IMR-90 (cell line): ENCODE measurements around the gene E4F1. TPM values are rescaled to one million over a fixed set of nuclear protein-coding genes. Genes with fewer than 3 reads are reported as not detected.

ENCODE experiments used
- ATAC-seq: fragments of 200-7000 bp; cut with Tn5 transposase; 2 replicates; pipeline ENCODE4 v1.9.1; 2020; ENCODE audit warnings: low read depth, mild to moderate bottlenecking, moderate library complexity
- BruUV-seq: library from RNA; stranded (reverse); fragments of 400-500 nt; replicated peaks from 2 replicates; lab custom pipeline; 2021; lab: Mats Ljungman, UMichigan
- CTCF ChIA-PET: fragments of 300-600 bp; formaldehyde crosslinking; extraction: SDS; loops from one replicate; lab custom pipeline; 2021; ENCODE audit warnings: antibody characterized with exemption; lab: Yijun Ruan, JAX
- POLR2A ChIA-PET: fragments of 300-600 bp; sonication (Branson Sonifier 250); formaldehyde crosslinking; loops from one replicate; lab custom pipeline; 2022; ENCODE audit warnings: antibody characterized with exemption; ENCODE audit not compliant: unreplicated experiment; lab: Charles Lee
- DNase-seq: peaks from one replicate; pipeline ENCODE4 v3.0.0; 2013
- H2AFZ ChIP-seq: replicated peaks from 2 replicates; pipeline ENCODE3; 2013; ENCODE audit warnings: low read length, mild to moderate bottlenecking; ENCODE audit not compliant: poor library complexity
- H2AK5ac ChIP-seq: 2 replicates; pipeline ENCODE4 v1.6.1; 2013; ENCODE audit warnings: low read depth, low read length, inconsistent platforms
- H2AK9ac ChIP-seq: replicated peaks from 2 replicates; pipeline ENCODE3; 2013; ENCODE audit warnings: mild to moderate bottlenecking, low read depth, low read length, moderate library complexity; ENCODE audit not compliant: poor library complexity
- H2BK120ac ChIP-seq: 2 replicates; pipeline ENCODE4 v1.6.1; 2013; ENCODE audit warnings: low read depth, low read length, inconsistent platforms
- H2BK15ac ChIP-seq: 3 replicates; pipeline ENCODE4 v1.6.1; 2013; ENCODE audit warnings: low read depth, low read length, inconsistent platforms
- H2BK20ac ChIP-seq: 2 replicates; pipeline ENCODE4 v1.6.1; 2013; ENCODE audit warnings: low read depth, mild to moderate bottlenecking, inconsistent platforms, low read length, moderate library complexity
- H2BK5ac ChIP-seq: 2 replicates; pipeline ENCODE4 v1.6.1; 2013; ENCODE audit warnings: mild to moderate bottlenecking, low read depth, low read length, inconsistent platforms; ENCODE audit not compliant: poor library complexity, severe bottlenecking
- H3K14ac ChIP-seq: replicated peaks from 2 replicates; pipeline ENCODE4 v1.6.1; 2013; ENCODE audit warnings: low read depth, low read length, inconsistent platforms
- H3K18ac ChIP-seq: 2 replicates; pipeline ENCODE4 v1.6.1; 2013; ENCODE audit warnings: low read depth, low read length, control low read depth
- H3K23ac ChIP-seq: 2 replicates; pipeline ENCODE4 v1.6.1; 2013; ENCODE audit warnings: low read depth, low read length, inconsistent platforms
- H3K27ac ChIP-seq: 2 replicates; pipeline ENCODE4 v1.5.1; 2013; ENCODE audit warnings: mild to moderate bottlenecking, control low read depth, low read length; ENCODE audit not compliant: insufficient read depth
- H3K27me3 ChIP-seq: 2 replicates; pipeline ENCODE4 v1.6.1; 2013; ENCODE audit warnings: low read length; ENCODE audit not compliant: control insufficient read depth, insufficient read depth
- H3K36me3 ChIP-seq: 2 replicates; pipeline ENCODE4 v1.6.1; 2013; ENCODE audit warnings: low read length, mixed read lengths; ENCODE audit not compliant: control insufficient read depth, insufficient read depth
- H3K4ac ChIP-seq: 2 replicates; pipeline ENCODE4 v1.6.1; 2013; ENCODE audit warnings: low read depth, low read length, inconsistent platforms
- H3K4me1 ChIP-seq: 2 replicates; pipeline ENCODE4 v1.6.1; 2013; ENCODE audit warnings: low read length, mixed read lengths; ENCODE audit not compliant: control insufficient read depth, insufficient read depth
- H3K4me2 ChIP-seq: 2 replicates; pipeline ENCODE4 v1.6.1; 2013; ENCODE audit warnings: low read depth, mild to moderate bottlenecking, control low read depth, low read length, moderate library complexity
- H3K4me3 ChIP-seq: 2 replicates; pipeline ENCODE4 v1.5.1; 2013; ENCODE audit warnings: low read depth, mild to moderate bottlenecking, control low read depth, low read length, moderate library complexity; ENCODE audit not compliant: insufficient read depth
- H3K56ac ChIP-seq: 2 replicates; pipeline ENCODE4 v1.6.1; 2013; ENCODE audit warnings: low read length, inconsistent platforms; ENCODE audit not compliant: insufficient read depth; ENCODE audit errors: extremely low read depth
- H3K79me1 ChIP-seq, 2 experiments: 2 replicates each; pipeline ENCODE4 v1.6.1; 2013; ENCODE audit warnings: low read length in 2 of 2, inconsistent platforms in 1 of 2, low read depth in 1 of 2
- H3K9ac ChIP-seq: 2 replicates; pipeline ENCODE4 v1.6.1; 2013; ENCODE audit warnings: low read depth, low read length, control low read depth
- H3K9me1 ChIP-seq: 2 replicates; pipeline ENCODE4 v1.6.1; 2013; ENCODE audit warnings: low read length, inconsistent platforms; ENCODE audit not compliant: insufficient read depth
- H3K9me3 ChIP-seq: 2 replicates; pipeline ENCODE4 v1.6.1; 2013; ENCODE audit warnings: low read length; ENCODE audit not compliant: control insufficient read depth, insufficient read depth
- H4K20me1 ChIP-seq: 2 replicates; pipeline ENCODE4 v1.6.1; 2013; ENCODE audit warnings: low read length, inconsistent platforms; ENCODE audit not compliant: insufficient read depth
- H4K5ac ChIP-seq: 2 replicates; pipeline ENCODE4 v1.6.1; 2013; ENCODE audit warnings: mild to moderate bottlenecking, low read depth, low read length, control low read depth
- H4K8ac ChIP-seq, 2 experiments: 2 replicates each; pipeline ENCODE4 v1.6.1; 2013; ENCODE audit warnings: low read depth in 2 of 2, low read length in 2 of 2, control low read depth in 1 of 2, inconsistent platforms in 1 of 2
- H4K91ac ChIP-seq: 2 replicates; pipeline ENCODE4 v1.6.1; 2013; ENCODE audit warnings: low read depth, low read length, inconsistent platforms; ENCODE audit not compliant: insufficient read depth
- BHLHE40 ChIP-seq: fragments of 150-350 bp; IDR thresholded peaks from 2 replicates; pipeline ENCODE4 v1.6.1; 2016; ENCODE audit warnings: mild to moderate bottlenecking, low read depth, low read length
- CEBPB ChIP-seq: IDR thresholded peaks from 2 replicates; pipeline ENCODE4 v1.6.1; 2012; ENCODE audit warnings: low read depth, low read length, improper control_type of control experiment
- CHD1 ChIP-seq: IDR thresholded peaks from 2 replicates; pipeline ENCODE4 v1.6.1; 2012; ENCODE audit warnings: low read depth, low read length, improper control_type of control experiment
- ELK1 ChIP-seq: fragments of 150-350 bp; IDR thresholded peaks from 2 replicates; pipeline ENCODE4 v1.6.1; 2016; ENCODE audit warnings: low read depth, mild to moderate bottlenecking, low read length, moderate library complexity, borderline replicate concordance
- FOS ChIP-seq: fragments of 150-350 bp; IDR thresholded peaks from 2 replicates; pipeline ENCODE4 v1.6.1; 2016; ENCODE audit warnings: low read depth, low read length
- MAFK ChIP-seq: IDR thresholded peaks from 2 replicates; pipeline ENCODE4 v1.6.1; 2012; ENCODE audit warnings: low read depth, low read length, improper control_type of control experiment
- MAZ ChIP-seq: IDR thresholded peaks from 2 replicates; pipeline ENCODE4 v1.6.1; 2012; ENCODE audit warnings: low read depth, mild to moderate bottlenecking, low read length, improper control_type of control experiment, moderate library complexity, borderline replicate concordance
- MXI1 ChIP-seq: IDR thresholded peaks from 2 replicates; pipeline ENCODE4 v1.6.1; 2012; ENCODE audit warnings: low read depth, mild to moderate bottlenecking, low read length, moderate library complexity, borderline replicate concordance
- NFE2L2 ChIP-seq: fragments of 150-350 bp; IDR thresholded peaks from 2 replicates; pipeline ENCODE4 v1.6.1; 2016; ENCODE audit warnings: low read depth, mild to moderate bottlenecking, low read length
- POLR2A ChIP-seq: IDR thresholded peaks from 2 replicates; pipeline ENCODE4 v1.6.1; 2012; ENCODE audit warnings: mild to moderate bottlenecking, low read depth, low read length
- RAD21 ChIP-seq: IDR thresholded peaks from 2 replicates; pipeline ENCODE4 v1.6.1; 2012; ENCODE audit warnings: low read length, improper control_type of control experiment
- SMC3 ChIP-seq: fragments of 150-350 bp; IDR thresholded peaks from 2 replicates; pipeline ENCODE4 v1.6.1; 2016; ENCODE audit warnings: low read depth, mild to moderate bottlenecking, antibody characterized with exemption, low read length, moderate library complexity
- USF2 ChIP-seq: fragments of 150-350 bp; IDR thresholded peaks from 2 replicates; pipeline ENCODE4 v1.6.1; 2017; ENCODE audit warnings: mild to moderate bottlenecking, antibody characterized with exemption, low read length, low read depth
- WGBS, 2 experiments: methylation state at CpG; one replicate each; pipeline versions ENCODE4 v1.1.5 to v1.1.7; 2013; ENCODE audit warnings: missing lambda C conversion rate in 2 of 2; ENCODE audit not compliant: insufficient read length in 1 of 2; ENCODE audit errors: extremely low coverage in 2 of 2; 5-methylcytosine and 5-hydroxymethylcytosine counted together
- dilution Hi-C: fragments of 300-500 bp; cut with HindIII; formaldehyde crosslinking; loops from one replicate; pipeline ENCODE4 v1.14.3; 2018; ENCODE audit warnings: low sequenced_read_pairs; ENCODE audit not compliant: unreplicated experiment
- in situ Hi-C: fragments of 300-500 bp; cut with MboI; formaldehyde crosslinking; loops from 3 replicates; pipeline ENCODE4 v1.14.3; 2019; ENCODE audit warnings: low sequenced_read_pairs, inconsistent platforms, mixed read lengths
- intact Hi-C: fragments of 100-400 bp; cut with micrococcal nuclease; formaldehyde crosslinking; loops from 2 replicates; pipeline ENCODE4 v1.10.0; 2022
- polyA plus RNA-seq, 3 experiments: library from polyadenylated mRNA; depleted of rRNA; stranded (reverse); fragments of >200 nt; gene quantifications; 2 replicates each; pipeline ENCODE4 v1.2.3, GENCODE V29; 2012; ENCODE audit warnings: low replicate concordance in 1 of 3
- total RNA-seq: library from RNA; depleted of rRNA; stranded (reverse); fragments of >200 nt; gene quantifications from 2 replicates; pipeline ENCODE4 v1.2.3, GENCODE V29; 2012
- TF ChIP-seq, protein P1 (sequence below): conservative IDR thresholded peaks from 2 replicates; pipeline ENCODE4 v1.5.1; 2012; ENCODE audit warnings: mild to moderate bottlenecking, low read depth, low read length, improper control_type of control experiment

The E4F1 gene
- total and polyA plus RNA-seq, 2 of the 4 experiments (the other 2 are of a cell fraction) = 13.1 to 33.0 TPM

DNA sequence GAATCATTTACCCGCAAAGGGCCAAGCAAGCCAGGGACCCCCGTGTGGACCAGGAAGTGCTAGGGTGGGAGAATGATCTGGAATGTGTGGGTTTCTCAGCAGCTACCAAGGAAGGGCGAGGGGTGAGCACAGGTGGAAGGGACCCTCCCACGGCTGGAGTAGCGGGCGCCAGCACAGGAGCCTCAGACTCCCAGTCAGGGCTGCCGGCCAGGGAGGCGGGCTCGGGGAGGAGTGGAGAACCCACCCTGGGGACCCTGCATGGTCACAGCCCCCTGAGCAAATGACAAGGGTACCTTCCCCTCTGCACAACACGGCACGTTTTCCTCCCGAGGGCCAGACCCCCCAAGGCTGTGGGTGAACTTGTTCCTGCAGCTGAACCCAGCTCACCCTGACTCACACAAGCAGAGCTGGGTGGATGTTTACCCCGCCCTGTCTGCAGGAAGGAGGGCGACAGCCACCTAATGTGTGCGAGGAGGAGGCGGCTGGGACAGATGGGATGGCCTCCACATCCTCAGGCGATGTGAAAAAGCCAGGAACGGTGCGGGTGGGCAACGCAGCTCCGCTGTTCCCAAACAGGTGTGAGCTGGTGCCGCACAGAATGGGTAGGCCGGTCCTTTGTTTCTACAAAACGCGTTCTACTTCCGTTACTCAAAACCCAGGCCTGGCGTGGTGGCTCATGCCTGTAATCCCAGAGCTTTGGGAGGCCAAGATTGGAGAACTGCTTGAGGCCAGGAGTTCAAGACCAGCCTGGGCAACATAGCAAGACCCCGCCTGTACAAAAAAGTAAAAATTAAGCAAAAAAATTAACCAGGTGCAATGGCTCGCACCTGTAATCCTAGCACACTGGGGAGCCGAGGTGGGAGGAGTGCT, 21.8 kb downstream of the E4F1 start:
- H4K20me1 ChIP-seq = no peaks in the 10 kb centered on the region; the same call in 1 of the 2 replicates
- no peak overlapping the region for H3K9ac ChIP-seq
- DNase-seq = no peak
- H3K56ac ChIP-seq = no peak overlapping the region
- H2AFZ ChIP-seq = no peak overlapping the region
- no peak overlapping the region for H4K5ac ChIP-seq
- H3K4me3 ChIP-seq = no peak overlapping the region
- ChIA-PET CTCF (no interaction called here), POLR2A (no interaction called here)
- 98% methylated on average over 13 of the region's 30 CpGs; no CpG with 5 or more reads in 1 of the 2 experiments for WGBS, 2 experiments
- no peak overlapping the region for H2BK5ac ChIP-seq
- H3K36me3 ChIP-seq = peaks cover 46% of the 10 kb centered on the region
- no peak overlapping the region for H2BK20ac ChIP-seq
- no peak for ATAC-seq
- H3K23ac ChIP-seq = no peak overlapping the region
- no peak overlapping the region for H4K91ac ChIP-seq
- H2BK15ac ChIP-seq = no peak overlapping the region
- no peak overlapping the region for H2AK5ac ChIP-seq
- in situ Hi-C loops (no loop called here), intact Hi-C loops (no loop called here), dilution Hi-C loops (no loop called here)
- 0 out of 2 replicates have a peak, but pooled peaks cover 2% of the 10 kb centered on the region for H3K9me1 ChIP-seq
- peaks cover 17 to 35% of the 10 kb centered on the region in 2 experiments for H3K79me1 ChIP-seq
- no peak overlapping the region for H2BK120ac ChIP-seq
- TF ChIP-seq CEBPB = no peak
- no peak for TF ChIP-seq USF2
- TF ChIP-seq POLR2A = no peak
- no peak for TF ChIP-seq BHLHE40
- TF ChIP-seq NFE2L2 = no peak
- no peak for TF ChIP-seq CHD1
- no peak for TF ChIP-seq MAFK
- no peak for TF ChIP-seq FOS
- no peak for TF ChIP-seq RAD21
- TF ChIP-seq MXI1 = no peak
- TF ChIP-seq ELK1 = no peak
- no peak for TF ChIP-seq MAZ
- no peak for TF ChIP-seq SMC3
- TF ChIP-seq, protein P1, sequence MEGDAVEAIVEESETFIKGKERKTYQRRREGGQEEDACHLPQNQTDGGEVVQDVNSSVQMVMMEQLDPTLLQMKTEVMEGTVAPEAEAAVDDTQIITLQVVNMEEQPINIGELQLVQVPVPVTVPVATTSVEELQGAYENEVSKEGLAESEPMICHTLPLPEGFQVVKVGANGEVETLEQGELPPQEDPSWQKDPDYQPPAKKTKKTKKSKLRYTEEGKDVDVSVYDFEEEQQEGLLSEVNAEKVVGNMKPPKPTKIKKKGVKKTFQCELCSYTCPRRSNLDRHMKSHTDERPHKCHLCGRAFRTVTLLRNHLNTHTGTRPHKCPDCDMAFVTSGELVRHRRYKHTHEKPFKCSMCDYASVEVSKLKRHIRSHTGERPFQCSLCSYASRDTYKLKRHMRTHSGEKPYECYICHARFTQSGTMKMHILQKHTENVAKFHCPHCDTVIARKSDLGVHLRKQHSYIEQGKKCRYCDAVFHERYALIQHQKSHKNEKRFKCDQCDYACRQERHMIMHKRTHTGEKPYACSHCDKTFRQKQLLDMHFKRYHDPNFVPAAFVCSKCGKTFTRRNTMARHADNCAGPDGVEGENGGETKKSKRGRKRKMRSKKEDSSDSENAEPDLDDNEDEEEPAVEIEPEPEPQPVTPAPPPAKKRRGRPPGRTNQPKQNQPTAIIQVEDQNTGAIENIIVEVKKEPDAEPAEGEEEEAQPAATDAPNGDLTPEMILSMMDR = no peak
- no peak overlapping the region for H3K4me2 ChIP-seq
- no peak overlapping the region for H3K18ac ChIP-seq
- no peaks in the 10 kb centered on the region for H3K27me3 ChIP-seq
- H3K9me3 ChIP-seq = no peaks in the 10 kb centered on the region
- BruUV-seq = no TSS peak
- no peak overlapping the region for H3K4ac ChIP-seq
- 0 out of 2 replicates have a peak, but pooled peaks cover under 1% of the 10 kb centered on the region for H3K4me1 ChIP-seq
- H3K14ac ChIP-seq = no peak overlapping the region
- H2AK9ac ChIP-seq = no peak overlapping the region
- H3K27ac ChIP-seq = no peak overlapping the region
- no peak overlapping the region for H4K8ac ChIP-seq
